Measurements from ENCODE around the gene ALG8.

DNA sequence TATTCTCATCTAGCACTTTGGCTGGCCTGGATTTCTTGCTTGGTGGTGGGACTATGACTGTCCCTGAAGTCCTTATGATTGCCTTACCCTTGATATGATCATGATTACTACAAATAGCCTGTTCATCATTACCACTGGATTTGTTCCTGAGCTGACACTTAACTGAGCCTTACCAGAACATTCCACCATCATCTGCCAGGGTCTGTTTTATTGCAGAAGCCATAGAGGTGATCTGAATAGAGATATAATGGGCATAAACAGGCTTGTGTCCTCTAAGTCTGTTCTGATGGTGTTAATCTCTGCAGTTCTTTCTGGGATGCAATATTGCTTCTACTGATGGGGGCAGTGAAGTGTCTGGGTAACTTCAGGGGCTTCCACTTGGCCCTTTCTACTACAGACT is 12.4 kb upstream of the ALG8 start:
- no peak for TF ChIP-seq POLR2A (IDR thresholded peaks at IDR 0.05; ENCODE audit: low read length)
- TF ChIP-seq GATA1 (IDR thresholded peaks at IDR 0.05; ENCODE audit: low read depth, low read length): no peak
